CD4-positive, alpha-beta T cell treated with Interleukin-2 at 100 ng/mL for 4 hours (primary cell): Measurements from ENCODE around the gene PRKN.
A peak's percentile ranks its signal among the peaks of the same experiment; 100 is the strongest.

ENCODE experiments used
- DNase-seq: peaks from one replicate; pipeline ENCODE4 v3.0.0-alpha.2; 2020; ENCODE audit warnings: low spot score

PRKN gene

GRCh38 chr6:161410076-161410475 is 1317.5 kb downstream of the PRKN start:
- no peak for DNase-seq

DNA sequence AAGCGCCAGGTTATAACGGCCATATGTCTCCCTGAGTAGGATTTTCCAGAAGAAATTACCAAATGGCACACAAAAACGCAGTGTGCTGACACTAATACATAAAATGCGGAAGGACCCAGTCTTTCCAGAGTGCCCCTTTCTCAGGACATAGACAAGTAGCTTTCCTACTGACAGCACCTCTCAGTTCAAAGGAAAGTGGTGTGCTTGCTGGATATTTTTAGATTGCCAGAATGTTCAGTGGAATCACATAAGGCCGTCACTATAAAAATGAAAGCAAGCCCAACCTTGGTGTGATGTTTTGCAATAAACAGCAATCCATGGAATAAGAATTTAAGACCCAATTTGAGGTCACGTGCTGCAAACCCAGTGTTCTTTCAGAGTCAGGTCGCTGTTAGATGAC is 1318.2 kb downstream of the PRKN start:
- no peak for DNase-seq

DNA sequence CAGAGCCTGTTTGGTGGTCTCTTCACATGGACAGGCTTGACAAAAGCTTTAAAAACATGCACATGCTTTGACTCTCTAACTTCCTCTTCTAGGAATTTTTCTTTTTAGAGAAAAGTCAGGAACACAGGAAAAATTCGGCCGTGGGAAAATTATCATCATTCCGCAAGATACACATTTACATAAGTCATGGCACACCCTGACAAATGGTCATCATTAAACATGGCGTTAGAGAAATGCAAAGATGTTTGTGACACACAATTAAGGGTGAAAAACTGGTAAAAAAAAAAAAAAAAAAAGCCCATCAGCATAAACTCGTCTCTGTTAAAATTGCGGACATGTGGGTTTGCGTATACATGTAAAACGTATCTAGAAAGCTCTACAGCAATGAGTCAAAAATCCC is 1319.5 kb downstream of the PRKN start:
- no peak for DNase-seq

GRCh38 chr6:161407581-161407980 is 1320.0 kb downstream of the PRKN start:
- DNase-seq = no peak

- DNase-seq = no peak
Observed at GRCh38 chr6:161407115-161407514, 1320.5 kb downstream of the PRKN start.

GRCh38 chr6:161406646-161407045 is 1320.9 kb downstream of the PRKN start:
- no peak for DNase-seq

GRCh38 chr6:161405418-161405817 is 1322.1 kb downstream of the PRKN start:
- no peak for DNase-seq

- no peak for DNase-seq
Observed at GRCh38 chr6:161403717-161404116, 1323.8 kb downstream of the PRKN start.

GRCh38 chr6:161401587-161402309 is 1325.8 kb downstream of the PRKN start:
- DNase-seq = no peak

GRCh38 chr6:161400671-161401070 is 1326.9 kb downstream of the PRKN start:
- DNase-seq = no peak

GRCh38 chr6:161396539-161396938 is 1331.0 kb downstream of the PRKN start:
- DNase-seq = no peak

DNA sequence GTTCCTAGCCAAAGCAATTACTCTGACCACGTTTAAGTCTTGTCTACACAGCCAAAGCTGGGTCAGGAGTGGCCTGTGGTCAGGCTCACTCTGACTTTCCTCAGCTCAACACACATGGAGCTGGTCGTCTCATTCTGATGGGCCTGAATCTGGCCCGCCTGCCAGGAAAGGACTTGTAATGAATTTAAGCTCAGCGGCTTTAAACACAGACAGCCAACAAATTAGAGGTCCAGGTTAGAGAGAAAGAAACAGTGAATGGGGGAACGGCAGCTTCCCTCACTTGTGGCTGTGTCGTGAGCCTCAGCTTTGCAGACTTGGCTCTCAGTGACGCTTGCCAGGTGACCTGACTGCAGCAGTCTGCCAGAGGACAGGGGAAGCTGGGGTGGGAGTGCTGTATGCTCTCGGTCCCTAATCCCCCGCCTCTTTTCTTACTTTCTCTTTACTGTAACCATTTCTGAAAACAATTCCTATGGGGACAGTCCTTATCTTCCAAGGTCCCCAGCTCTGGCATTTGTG is 1331.8 kb downstream of the PRKN start:
- no peak for DNase-seq

GRCh38 chr6:161394437-161394836 is 1333.1 kb downstream of the PRKN start:
- DNase-seq = no peak

DNA sequence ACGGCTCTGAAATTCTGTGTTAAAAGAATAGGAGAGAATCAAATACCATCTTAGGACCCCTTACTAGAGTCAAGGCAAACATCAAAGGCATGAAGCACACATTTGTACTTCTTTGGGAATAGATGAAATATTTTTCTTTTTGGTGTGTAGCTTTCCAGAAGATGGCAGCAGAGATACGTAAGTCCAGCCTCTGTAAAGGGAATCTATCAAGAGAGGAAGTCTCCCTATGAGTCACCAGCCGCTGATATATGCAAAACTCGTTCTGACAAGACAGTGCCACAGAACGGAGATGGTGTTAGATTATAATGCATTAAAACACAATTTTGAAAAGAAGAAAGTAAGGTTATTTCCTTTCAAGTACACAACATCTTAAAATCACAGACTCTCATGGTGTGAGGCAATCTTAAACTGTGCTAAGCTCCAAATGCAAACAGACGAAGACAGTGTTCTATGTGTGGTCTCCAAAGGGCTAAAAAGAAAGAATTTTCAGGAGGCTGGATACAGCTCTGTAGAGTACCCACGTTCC is 1333.7 kb downstream of the PRKN start:
- peak; percentile 79 for DNase-seq

DNA sequence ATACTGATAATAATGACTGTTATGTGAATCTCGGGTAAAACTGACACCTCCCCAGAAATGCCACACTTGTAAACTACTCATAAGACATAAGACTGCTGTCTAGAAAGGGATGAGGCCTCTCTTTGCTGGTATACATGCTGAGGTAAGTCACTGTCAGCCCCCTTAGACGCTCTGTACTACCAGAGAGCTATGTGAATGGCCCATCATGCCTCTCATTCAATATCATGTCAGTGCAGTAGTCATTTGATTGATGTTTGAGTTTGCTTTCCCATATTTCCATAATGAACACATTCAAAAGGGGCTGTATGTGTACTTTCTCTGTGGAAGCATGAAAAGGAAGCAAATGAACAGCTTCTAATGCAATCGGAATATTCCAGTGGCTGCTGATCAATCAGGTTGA is 1334.3 kb downstream of the PRKN start:
- DNase-seq = no peak

GRCh38 chr6:161389756-161390155 is 1337.8 kb downstream of the PRKN start:
- DNase-seq = no peak

GRCh38 chr6:161383951-161384350 is 1343.6 kb downstream of the PRKN start:
- DNase-seq = no peak

DNA sequence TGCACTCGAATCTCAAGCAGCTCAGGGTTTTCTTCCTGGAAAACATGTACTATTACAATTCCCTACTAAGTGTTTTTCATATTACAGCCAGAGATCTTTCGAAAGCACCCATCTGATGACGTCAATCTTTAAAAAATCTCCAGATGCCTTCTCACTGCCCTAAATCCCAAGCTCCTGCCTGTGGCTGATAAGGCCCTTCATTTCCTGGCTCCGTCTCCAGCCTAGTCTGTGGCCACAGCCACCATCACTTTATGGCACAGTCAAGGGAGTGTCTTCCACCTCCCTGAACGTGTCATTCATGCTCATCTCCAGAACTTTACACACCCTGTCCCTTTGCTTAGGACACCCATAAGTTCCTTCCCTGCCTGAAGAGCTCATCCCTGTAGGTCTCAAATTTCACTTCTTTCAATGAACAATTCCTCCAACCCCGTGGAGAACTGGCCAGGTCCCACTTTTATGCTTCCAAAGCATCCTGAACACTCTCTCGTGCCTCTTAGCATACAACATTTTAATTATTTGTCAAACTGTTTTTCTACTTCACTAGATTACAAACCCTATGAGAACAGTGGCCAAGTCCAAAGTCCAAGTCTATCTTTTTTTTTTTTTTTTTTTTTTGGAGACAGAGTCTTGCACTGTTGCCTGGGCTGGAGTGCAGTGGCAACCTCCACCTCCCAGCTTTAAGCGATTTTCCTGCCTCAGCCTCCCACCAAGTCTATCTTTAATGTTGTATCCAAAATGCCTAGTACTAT is 1347.6 kb downstream of the PRKN start:
- no peak for DNase-seq

DNA sequence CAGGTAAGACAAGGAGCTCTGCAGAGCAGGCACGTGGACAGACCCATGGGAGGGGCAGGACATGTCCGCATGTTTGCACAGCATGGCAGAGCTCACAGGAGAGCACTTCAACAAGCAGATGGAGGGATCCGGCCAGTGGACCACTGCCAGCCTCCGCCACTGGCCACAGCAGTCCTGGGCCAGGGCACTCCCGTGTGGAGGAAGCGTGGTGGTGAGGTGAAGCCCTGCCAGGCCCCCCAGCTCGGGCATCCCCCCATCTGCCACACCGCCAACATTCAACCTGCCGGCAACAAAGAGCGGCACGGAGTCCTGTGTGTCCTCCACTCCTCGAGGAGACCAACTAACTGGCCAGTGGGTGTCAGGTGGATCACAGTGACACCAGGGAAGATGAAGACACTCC is 1349.5 kb downstream of the PRKN start:
- no peak for DNase-seq

GRCh38 chr6:161377116-161377515 is 1350.5 kb downstream of the PRKN start:
- DNase-seq = no peak

DNA sequence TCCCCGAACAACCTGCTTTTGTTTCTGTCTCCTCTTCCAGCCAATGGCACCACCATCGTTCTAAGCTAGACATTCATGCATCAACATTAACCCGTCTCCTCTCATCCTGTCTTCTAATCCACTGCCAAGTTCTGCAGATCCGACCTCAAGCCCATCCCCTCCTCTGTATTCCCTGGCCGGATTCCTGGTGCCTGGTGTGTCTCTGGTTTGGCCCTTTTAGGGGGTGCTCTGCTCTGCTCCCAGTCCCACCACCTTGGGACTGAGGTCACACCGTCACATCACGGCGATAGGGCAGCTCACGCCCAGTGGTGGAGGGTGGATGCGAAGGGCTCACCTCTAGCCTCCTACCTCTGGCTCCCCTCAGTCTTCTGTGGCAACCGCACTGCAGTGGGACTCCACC is 1351.2 kb downstream of the PRKN start:
- no peak for DNase-seq

DNA sequence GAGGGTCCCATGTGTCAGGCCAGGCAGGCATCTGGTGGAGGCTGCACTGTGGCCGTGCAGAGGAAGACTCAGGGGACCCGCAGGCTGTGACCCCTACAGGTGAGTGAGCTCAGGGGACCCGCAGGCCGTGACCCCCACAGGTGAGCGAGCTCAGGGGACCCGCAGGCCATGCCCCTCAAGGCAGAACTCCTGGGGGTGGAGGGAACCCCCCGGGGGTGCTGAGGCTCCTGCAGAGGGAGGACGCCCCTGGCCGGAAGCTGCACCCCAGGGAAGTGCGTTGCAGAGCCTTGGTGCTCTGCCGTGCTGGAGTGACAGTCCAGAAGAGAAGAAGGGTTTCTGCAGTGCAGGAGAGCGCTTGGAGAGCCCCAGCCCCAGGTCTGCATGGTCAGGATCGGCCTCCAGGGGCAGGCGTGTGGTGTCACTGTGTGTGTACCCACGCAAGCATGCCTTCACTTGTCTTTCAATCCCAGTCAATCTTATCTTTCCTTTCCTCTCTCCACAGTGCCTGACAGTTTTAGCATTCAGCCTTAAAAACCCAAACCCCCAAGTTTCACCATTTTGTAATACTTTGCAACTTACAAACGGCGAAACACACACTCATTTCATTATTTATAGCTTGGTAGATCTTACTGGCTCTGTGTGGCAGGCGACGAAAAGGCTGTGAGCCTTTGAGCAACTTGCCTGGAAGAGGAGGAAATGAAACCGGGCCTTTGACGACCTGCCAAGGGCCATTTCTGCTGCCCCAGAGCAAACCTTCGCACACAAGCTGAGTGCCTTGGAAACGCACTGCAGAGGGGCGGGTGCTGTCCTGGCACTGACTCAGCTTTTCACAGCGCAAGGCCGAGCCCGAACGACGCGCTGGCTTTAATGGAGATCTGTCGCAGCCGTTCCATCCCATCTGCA is 1352.3 kb downstream of the PRKN start:
- no peak for DNase-seq
